SK-N-SH (cell line): ENCODE data around the gene SART1. TPM values are rescaled to one million over a fixed set of nuclear protein-coding genes. Genes with fewer than 3 reads are reported as not detected.

Source experiments
- CTCF ChIA-PET: fragments of 300-600, 350-600 bp; formaldehyde crosslinking; extraction: SDS; loops from one replicate; lab custom pipeline; 2021; lab: Yijun Ruan, JAX
- POLR2A ChIA-PET: fragments of 350-600 bp; sonication (Branson Sonifier 250); formaldehyde crosslinking; extraction: SDS; loops from one replicate; lab custom pipeline; 2020; ENCODE audit warnings: antibody characterized with exemption, inconsistent platforms; lab: Yijun Ruan, JAX
- DNase-seq: peaks from one replicate; pipeline ENCODE4 v3.0.0; 2012
- H2AFZ ChIP-seq: fragments of 200-600 bp; sonication (generic); 2 replicates; pipeline ENCODE4 v1.8.1; 2016; ENCODE audit warnings: antibody characterized with exemption, mild to moderate bottlenecking, low read depth
- H3F3A ChIP-seq: fragments of 200-600 bp; sonication (generic); replicated peaks from 2 replicates; pipeline ENCODE3; 2016; ENCODE audit warnings: antibody characterized with exemption, mild to moderate bottlenecking; ENCODE audit not compliant: insufficient read depth
- H3K27ac ChIP-seq, 2 experiments: fragments of 200-500 bp in 1 of 2; fragments of 200-600 bp in 1 of 2; sonication (Bioruptor generic) in 1 of 2; sonication (generic), shearing (Covaris generic) in 1 of 2; 2 replicates each; pipeline versions ENCODE4 v1.5.1 to v1.6.1; 2014 to 2016; ENCODE audit warnings: low read depth in 2 of 2, inconsistent platforms in 1 of 2, low read length in 1 of 2, mild to moderate bottlenecking in 1 of 2, mixed read lengths in 1 of 2
- H3K27me3 ChIP-seq: fragments of 200-600 bp; sonication (generic), shearing (Covaris generic); 2 replicates; pipeline ENCODE4 v1.6.1; 2016; ENCODE audit warnings: mixed run types; ENCODE audit not compliant: insufficient read depth
- H3K36me3 ChIP-seq, 2 experiments: fragments of 200-500 bp in 1 of 2; fragments of 200-600 bp in 1 of 2; sonication (Bioruptor generic) in 1 of 2; sonication (generic) in 1 of 2; replicated peaks in 1 of 2; 2 replicates each; pipeline versions ENCODE3 to v1.5.1; 2014 to 2016; ENCODE audit warnings: low read length in 1 of 2, mild to moderate bottlenecking in 1 of 2; ENCODE audit not compliant: insufficient read depth in 2 of 2, control insufficient read depth in 1 of 2
- H3K4me1 ChIP-seq, 2 experiments: fragments of 200-500 bp in 1 of 2; fragments of 200-600 bp in 1 of 2; sonication (Bioruptor generic) in 1 of 2; sonication (generic), shearing (Covaris generic) in 1 of 2; 2 replicates each; pipeline versions ENCODE4 v1.5.1 to v1.6.1; 2014 to 2016; ENCODE audit warnings: low read depth in 1 of 2, low read length in 1 of 2, mixed run types in 1 of 2; ENCODE audit not compliant: insufficient read depth in 2 of 2, control insufficient read depth in 1 of 2
- H3K4me2 ChIP-seq: fragments of 200-600 bp; sonication (generic), shearing (Covaris generic); 2 replicates; pipeline ENCODE4 v1.6.1; 2017; ENCODE audit warnings: mixed run types
- H3K4me3 ChIP-seq, 2 experiments: fragments of 200-500 bp in 1 of 2; fragments of 200-600 bp in 1 of 2; sonication (Bioruptor generic) in 1 of 2; sonication (generic), shearing (Covaris generic) in 1 of 2; 2 replicates each; pipeline versions ENCODE4 v1.5.1 to v1.8.1; 2014 to 2016; ENCODE audit warnings: low read depth in 2 of 2, inconsistent platforms in 1 of 2, low read length in 1 of 2, mild to moderate bottlenecking in 1 of 2, mixed read lengths in 1 of 2, moderate library complexity in 1 of 2
- H3K79me2 ChIP-seq: fragments of 200-600 bp; sonication (generic); 2 replicates; pipeline ENCODE4 v1.8.1; 2017; ENCODE audit warnings: mild to moderate bottlenecking; ENCODE audit not compliant: insufficient read depth
- H3K9ac ChIP-seq: fragments of 200-600 bp; sonication (generic); 2 replicates; pipeline ENCODE4 v1.6.1; 2017; ENCODE audit warnings: mixed run types
- H3K9me2 ChIP-seq: fragments of 200-600 bp; sonication (generic); 2 replicates; pipeline ENCODE4 v1.6.1; 2017; ENCODE audit warnings: mixed run types
- H3K9me3 ChIP-seq: fragments of 200-600 bp; sonication (generic); 2 replicates; pipeline ENCODE4 v1.6.1; 2017; ENCODE audit warnings: mixed run types, mild to moderate bottlenecking, moderate library complexity
- H4K20me1 ChIP-seq: fragments of 200-600 bp; sonication (generic); 2 replicates; pipeline ENCODE4 v1.6.1; 2017; ENCODE audit warnings: mild to moderate bottlenecking, mixed run types; ENCODE audit not compliant: insufficient read depth
- CHD2 ChIP-seq: fragments of 150-350 bp; IDR thresholded peaks from 2 replicates; pipeline ENCODE4 v1.6.1; 2018; ENCODE audit warnings: low read length; ENCODE audit not compliant: partially characterized antibody
- ELF1 ChIP-seq: IDR thresholded peaks from 2 replicates; pipeline ENCODE4 v1.4.0; 2012
- EP300 ChIP-seq, 2 experiments: IDR thresholded peaks; 2 replicates each; pipeline versions ENCODE4 v1.4.0 to v1.6.1; 2012; ENCODE audit warnings: borderline replicate concordance in 1 of 2, low read depth in 1 of 2, low read length in 1 of 2
- FOSL2 ChIP-seq: IDR thresholded peaks from 2 replicates; pipeline ENCODE4 v1.4.0; 2012; ENCODE audit warnings: low read depth, mild to moderate bottlenecking, moderate library complexity, borderline replicate concordance
- FOXJ3 ChIP-seq: sonication (generic); formaldehyde crosslinking; IDR thresholded peaks from 2 replicates; pipeline ENCODE4 v1.5.1; 2020; ENCODE audit warnings: mild to moderate bottlenecking, missing genetic modification reagents
- MXI1 ChIP-seq: IDR thresholded peaks from 2 replicates; pipeline ENCODE4 v1.6.1; 2012; ENCODE audit warnings: mild to moderate bottlenecking, low read depth, low read length, improper control_type of control experiment
- NRF1 ChIP-seq: IDR thresholded peaks from 2 replicates; pipeline ENCODE4 v1.6.1; 2012; ENCODE audit warnings: low read depth, mild to moderate bottlenecking, low read length
- RAD21 ChIP-seq: IDR thresholded peaks from 2 replicates; pipeline ENCODE4 v1.6.1; 2012; ENCODE audit warnings: mild to moderate bottlenecking, low read length
- RFX5 ChIP-seq: IDR thresholded peaks from 2 replicates; pipeline ENCODE4 v1.6.1; 2012; ENCODE audit warnings: mild to moderate bottlenecking, improper control_type of control experiment, low read length
- SMC3 ChIP-seq: IDR thresholded peaks from 2 replicates; pipeline ENCODE4 v1.6.1; 2012; ENCODE audit warnings: low read depth, low read length, improper control_type of control experiment
- TAF1 ChIP-seq: IDR thresholded peaks from 2 replicates; pipeline ENCODE4 v1.6.1; 2012; ENCODE audit warnings: low read depth, mild to moderate bottlenecking, low read length, moderate library complexity, borderline replicate concordance
- TEAD4 ChIP-seq: IDR thresholded peaks from 2 replicates; pipeline ENCODE4 v1.4.0; 2012; ENCODE audit warnings: mild to moderate bottlenecking, borderline replicate concordance; ENCODE audit not compliant: insufficient read depth
- USF1 ChIP-seq: IDR thresholded peaks from 2 replicates; pipeline ENCODE4 v1.4.0; 2012; ENCODE audit warnings: low read depth, borderline replicate concordance
- WGBS: methylation state at CpG from one replicate; pipeline ENCODE4 v1.1.6; 2017; ENCODE audit warnings: low lambda C conversion rate; 5-methylcytosine and 5-hydroxymethylcytosine counted together
- polyA plus RNA-seq, 3 experiments: library from polyadenylated mRNA; depleted of rRNA; stranded (reverse); fragments of >200 nt; gene quantifications; 2 replicates each; pipeline ENCODE4 v1.2.3, GENCODE V29; 2012
- TF ChIP-seq, protein P1 (sequence below): fragments of 200-600 bp; sonication (generic); IDR thresholded peaks from 2 replicates; pipeline ENCODE4 v1.6.1; 2017; ENCODE audit warnings: antibody characterized with exemption, mild to moderate bottlenecking, moderate library complexity
- TF ChIP-seq, protein P2 (sequence below): IDR thresholded peaks from 2 replicates; pipeline ENCODE4; 2012
- TF ChIP-seq, protein P3 (sequence below): fragments of 150-350 bp; IDR thresholded peaks from 2 replicates; pipeline ENCODE4 v1.6.1; 2016; ENCODE audit warnings: mild to moderate bottlenecking, low read depth, low read length

SART1 gene
- polyA plus RNA-seq, 1 of the 3 experiments (the other 2 are of a cell fraction), result 73.6 TPM

DNA sequence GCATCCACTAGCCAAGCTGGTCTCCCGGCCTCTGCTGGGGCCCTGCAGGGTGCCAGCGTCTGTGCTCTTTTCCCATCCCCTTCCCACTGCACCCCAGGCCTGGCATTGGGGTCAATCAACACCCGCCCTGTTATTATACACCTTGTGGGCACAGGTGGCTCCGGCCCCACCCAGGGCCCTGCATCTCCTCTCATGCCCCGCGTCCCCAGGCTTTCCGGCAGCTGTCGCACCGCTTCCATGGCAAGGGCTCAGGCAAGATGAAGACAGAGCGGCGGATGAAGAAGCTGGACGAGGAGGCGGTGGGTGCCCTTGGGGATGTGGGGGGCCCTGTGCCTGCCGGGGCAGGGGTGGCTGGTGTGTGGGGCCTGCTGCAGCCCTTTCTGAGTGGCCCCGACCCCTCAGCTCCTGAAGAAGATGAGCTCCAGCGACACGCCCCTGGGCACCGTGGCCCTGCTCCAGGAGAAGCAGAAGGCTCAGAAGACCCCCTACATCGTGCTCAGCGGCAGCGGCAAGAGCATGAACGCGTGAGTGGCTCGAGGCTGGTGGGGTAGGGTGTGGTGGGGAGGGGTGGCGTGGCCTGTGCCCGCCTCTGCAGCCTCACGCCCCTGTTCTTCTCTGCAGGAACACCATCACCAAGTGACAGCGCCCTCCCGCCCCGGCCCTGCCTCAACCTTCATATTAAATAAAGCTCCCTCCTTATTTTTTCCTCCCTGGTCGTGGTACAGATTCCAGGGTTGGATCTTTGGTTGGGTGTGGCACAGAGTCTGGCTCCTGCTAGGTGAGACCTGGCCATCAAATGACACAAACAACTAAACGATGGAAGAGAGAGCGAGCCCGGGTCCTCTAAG is 17.1 kb downstream of the SART1 start:
- peak; percentile 14 for DNase-seq
- Histone ChIP-seq H3K9me3 (no peaks in the 10 kb centered on the region), H2AFZ (no peak overlapping the region), H3K4me3 (no peak overlapping the region), H3K79me2 (no peaks in the 10 kb centered on the region), H3K36me3 (peaks cover 6 to 40% of the 10 kb centered on the region in 2 experiments), H3K4me1 (no peaks in the 10 kb centered on the region), H4K20me1 (no peaks in the 10 kb centered on the region), H3K9me2 (no peaks in the 10 kb centered on the region), H3F3A (peaks cover 12% of the 10 kb centered on the region), H3K27ac (no peak overlapping the region), H3K4me2 (no peak overlapping the region), H3K9ac (no peak overlapping the region), H3K27me3 (no peaks in the 10 kb centered on the region)
- ChIA-PET POLR2A (interaction anchor here (1.0 kb wide), 1 partner anchor 29 kb away, joined by 3 read pairs; no protein-coding TSS in a partner anchor), CTCF (interaction anchor here (1.3 to 20.1 kb wide), 4 partner anchors 9 to 129 kb away, joined by 3 to 261 read pairs (median 12); partner anchors contain the start of genes CCDC85B, CTSW and FIBP)
- WGBS, result 94% methylated on average over 31 of the region's 34 CpGs
- TF ChIP-seq SMC3 (no peak), CHD2 (no peak), MXI1 (no peak), RAD21 (no peak), TAF1 (no peak), FOSL2 (no peak), RFX5 (no peak), TEAD4 (no peak), FOXJ3 (CRISPR knock-in tag) (no peak), ELF1 (no peak), USF1 (no peak), NRF1 (no peak), EP300 (IDR thresholded peaks at IDR 0.05; ENCODE audit: borderline replicate concordance in 1 of 2, low read depth in 1 of 2, low read length in 1 of 2) (no peak)
- TF ChIP-seq, protein P1, sequence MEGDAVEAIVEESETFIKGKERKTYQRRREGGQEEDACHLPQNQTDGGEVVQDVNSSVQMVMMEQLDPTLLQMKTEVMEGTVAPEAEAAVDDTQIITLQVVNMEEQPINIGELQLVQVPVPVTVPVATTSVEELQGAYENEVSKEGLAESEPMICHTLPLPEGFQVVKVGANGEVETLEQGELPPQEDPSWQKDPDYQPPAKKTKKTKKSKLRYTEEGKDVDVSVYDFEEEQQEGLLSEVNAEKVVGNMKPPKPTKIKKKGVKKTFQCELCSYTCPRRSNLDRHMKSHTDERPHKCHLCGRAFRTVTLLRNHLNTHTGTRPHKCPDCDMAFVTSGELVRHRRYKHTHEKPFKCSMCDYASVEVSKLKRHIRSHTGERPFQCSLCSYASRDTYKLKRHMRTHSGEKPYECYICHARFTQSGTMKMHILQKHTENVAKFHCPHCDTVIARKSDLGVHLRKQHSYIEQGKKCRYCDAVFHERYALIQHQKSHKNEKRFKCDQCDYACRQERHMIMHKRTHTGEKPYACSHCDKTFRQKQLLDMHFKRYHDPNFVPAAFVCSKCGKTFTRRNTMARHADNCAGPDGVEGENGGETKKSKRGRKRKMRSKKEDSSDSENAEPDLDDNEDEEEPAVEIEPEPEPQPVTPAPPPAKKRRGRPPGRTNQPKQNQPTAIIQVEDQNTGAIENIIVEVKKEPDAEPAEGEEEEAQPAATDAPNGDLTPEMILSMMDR, result no peak
- TF ChIP-seq, protein P2, sequence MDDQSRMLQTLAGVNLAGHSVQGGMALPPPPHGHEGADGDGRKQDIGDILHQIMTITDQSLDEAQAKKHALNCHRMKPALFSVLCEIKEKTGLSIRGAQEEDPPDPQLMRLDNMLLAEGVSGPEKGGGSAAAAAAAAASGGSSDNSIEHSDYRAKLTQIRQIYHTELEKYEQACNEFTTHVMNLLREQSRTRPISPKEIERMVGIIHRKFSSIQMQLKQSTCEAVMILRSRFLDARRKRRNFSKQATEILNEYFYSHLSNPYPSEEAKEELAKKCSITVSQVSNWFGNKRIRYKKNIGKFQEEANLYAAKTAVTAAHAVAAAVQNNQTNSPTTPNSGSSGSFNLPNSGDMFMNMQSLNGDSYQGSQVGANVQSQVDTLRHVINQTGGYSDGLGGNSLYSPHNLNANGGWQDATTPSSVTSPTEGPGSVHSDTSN, result no peak
- TF ChIP-seq, protein P3, sequence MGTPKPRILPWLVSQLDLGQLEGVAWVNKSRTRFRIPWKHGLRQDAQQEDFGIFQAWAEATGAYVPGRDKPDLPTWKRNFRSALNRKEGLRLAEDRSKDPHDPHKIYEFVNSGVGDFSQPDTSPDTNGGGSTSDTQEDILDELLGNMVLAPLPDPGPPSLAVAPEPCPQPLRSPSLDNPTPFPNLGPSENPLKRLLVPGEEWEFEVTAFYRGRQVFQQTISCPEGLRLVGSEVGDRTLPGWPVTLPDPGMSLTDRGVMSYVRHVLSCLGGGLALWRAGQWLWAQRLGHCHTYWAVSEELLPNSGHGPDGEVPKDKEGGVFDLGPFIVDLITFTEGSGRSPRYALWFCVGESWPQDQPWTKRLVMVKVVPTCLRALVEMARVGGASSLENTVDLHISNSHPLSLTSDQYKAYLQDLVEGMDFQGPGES, result no peak
